PFSK-1 (cell line): Measurements from ENCODE around the gene IFT25.

ENCODE experiments used
- FOXP2 ChIP-seq: optimal IDR thresholded peaks from 2 replicates; pipeline ENCODE3; 2011; ENCODE audit warnings: borderline replicate concordance, control low read depth, inconsistent platforms; ENCODE audit not compliant: insufficient read depth; ENCODE audit errors: extremely low read length, extremely low read depth
- POLR2AphosphoS5 ChIP-seq: IDR thresholded peaks from 2 replicates; pipeline ENCODE4 v1.6.1; 2012; ENCODE audit warnings: low read depth, mild to moderate bottlenecking, control low read depth, low read length, moderate library complexity
- REST ChIP-seq, 2 experiments: IDR thresholded peaks; 2 replicates each; pipeline versions ENCODE4 v1.6.1 to v1.8.0; 2011 to 2012; ENCODE audit warnings: low read depth in 2 of 2, low read length in 2 of 2, control low read depth in 1 of 2, inconsistent platforms in 1 of 2, mild to moderate bottlenecking in 1 of 2, moderate library complexity in 1 of 2; ENCODE audit not compliant: insufficient read depth in 1 of 2
- SIN3A ChIP-seq: IDR thresholded peaks from 2 replicates; pipeline ENCODE4 v1.6.1; 2012; ENCODE audit warnings: mild to moderate bottlenecking, low read length, moderate library complexity, borderline replicate concordance; ENCODE audit not compliant: insufficient read depth
- TAF1 ChIP-seq: IDR thresholded peaks from 2 replicates; pipeline ENCODE4 v1.6.1; 2012; ENCODE audit warnings: low read length, control low read depth, borderline replicate concordance; ENCODE audit not compliant: insufficient read depth

The IFT25 gene

DNA sequence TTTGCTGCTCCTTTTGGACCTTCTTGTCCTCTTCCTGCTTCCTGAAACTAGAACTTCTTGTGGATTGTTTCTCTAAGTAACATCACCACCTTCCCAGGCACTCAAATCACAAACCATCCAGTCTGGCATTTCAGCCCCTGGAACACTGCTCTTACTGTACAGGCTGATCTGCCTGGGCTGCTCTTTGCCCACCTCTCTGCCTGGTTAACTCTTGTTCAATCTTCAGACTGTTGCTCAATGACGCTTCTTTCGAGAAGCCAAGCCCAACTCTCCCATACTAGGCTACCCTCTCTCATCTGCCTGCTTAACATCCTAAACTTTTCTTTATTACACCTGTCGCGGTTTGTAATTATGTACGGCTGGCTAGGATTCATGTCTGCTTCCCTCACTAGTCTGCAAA, 50.9 kb downstream of the IFT25 start:
- TF ChIP-seq SIN3A (no peak), POLR2AphosphoS5 (no peak), TAF1 (no peak), REST (IDR thresholded peaks at IDR 0.05; ENCODE audit: insufficient read depth in 1 of 2, low read depth in 2 of 2, low read length in 2 of 2) (no peak), FOXP2 (no peak)

DNA sequence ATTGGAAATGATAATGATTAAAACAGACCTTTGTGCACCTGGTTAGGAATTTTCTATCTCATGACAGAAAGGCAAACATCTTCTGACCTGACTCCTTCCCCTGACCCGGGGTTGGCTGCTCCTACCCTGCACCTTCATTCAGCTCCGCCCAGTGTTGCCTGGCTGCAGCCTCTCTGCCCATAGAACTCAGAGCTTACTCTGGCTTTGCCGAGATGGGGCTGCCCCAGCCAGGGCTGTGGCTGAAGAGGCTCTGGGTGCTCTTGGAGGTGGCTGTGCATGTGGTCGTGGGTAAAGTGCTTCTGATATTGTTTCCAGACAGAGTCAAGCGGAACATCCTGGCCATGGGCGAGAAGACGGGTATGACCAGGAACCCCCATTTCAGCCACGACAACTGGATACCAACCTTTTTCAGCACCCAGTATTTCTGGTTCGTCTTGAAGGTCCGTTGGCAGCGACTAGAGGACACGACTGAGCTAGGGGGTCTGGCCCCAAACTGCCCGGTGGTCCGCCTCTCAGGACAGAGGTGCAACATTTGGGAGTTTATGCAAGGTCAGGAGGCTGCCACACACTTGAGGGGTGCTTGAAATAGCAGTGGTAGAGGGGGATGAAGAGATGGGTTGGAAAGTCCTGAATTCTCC, 51.4 kb downstream of the IFT25 start, which contains the start of gene DIO1:
DIO1 (plus strand) TSS at position 189 of the 638 bp plus-strand sequence; CDS start at position 213, 24 bp downstream.
- no peak for TF ChIP-seq POLR2AphosphoS5
- no peak for TF ChIP-seq FOXP2
- no peak for TF ChIP-seq TAF1
- no peak for TF ChIP-seq REST (IDR thresholded peaks at IDR 0.05; ENCODE audit: insufficient read depth in 1 of 2, low read depth in 2 of 2, low read length in 2 of 2)
- no peak for TF ChIP-seq SIN3A

GRCh38 chr1:53892911-53893310, 52.6 kb downstream of the IFT25 start:
- TF ChIP-seq SIN3A (no peak), REST (IDR thresholded peaks at IDR 0.05; ENCODE audit: insufficient read depth in 1 of 2, low read depth in 2 of 2, low read length in 2 of 2) (no peak), POLR2AphosphoS5 (no peak), TAF1 (no peak), FOXP2 (no peak)

GRCh38 chr1:53891678-53892077, 53.8 kb downstream of the IFT25 start:
- no peak for TF ChIP-seq REST (IDR thresholded peaks at IDR 0.05; ENCODE audit: insufficient read depth in 1 of 2, low read depth in 2 of 2, low read length in 2 of 2)
- no peak for TF ChIP-seq POLR2AphosphoS5
- no peak for TF ChIP-seq FOXP2
- no peak for TF ChIP-seq SIN3A
- no peak for TF ChIP-seq TAF1

DNA sequence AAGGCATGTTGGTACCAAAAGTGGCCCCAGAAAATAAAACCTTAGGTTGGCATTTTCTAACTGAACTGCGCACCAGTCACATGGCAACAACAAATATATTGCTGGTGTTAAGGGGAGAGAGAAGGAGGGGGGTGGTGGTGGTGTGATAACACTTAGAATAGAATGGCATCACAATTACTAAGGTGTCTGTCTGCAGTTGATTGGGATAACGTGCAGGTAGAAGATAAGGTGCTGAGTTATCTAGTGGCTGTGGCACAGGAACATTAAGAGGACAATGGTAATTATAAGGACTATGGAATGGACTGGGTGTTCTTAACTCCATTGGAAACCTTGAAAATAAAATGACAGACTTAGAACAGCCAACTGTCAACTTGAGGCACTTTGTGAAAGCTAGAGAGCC, 54.5 kb downstream of the IFT25 start:
- TF ChIP-seq SIN3A (no peak), POLR2AphosphoS5 (no peak), REST (IDR thresholded peaks at IDR 0.05; ENCODE audit: insufficient read depth in 1 of 2, low read depth in 2 of 2, low read length in 2 of 2) (no peak)
